Measurements from ENCODE around the gene HNF1A.

HNF1A gene

DNA sequence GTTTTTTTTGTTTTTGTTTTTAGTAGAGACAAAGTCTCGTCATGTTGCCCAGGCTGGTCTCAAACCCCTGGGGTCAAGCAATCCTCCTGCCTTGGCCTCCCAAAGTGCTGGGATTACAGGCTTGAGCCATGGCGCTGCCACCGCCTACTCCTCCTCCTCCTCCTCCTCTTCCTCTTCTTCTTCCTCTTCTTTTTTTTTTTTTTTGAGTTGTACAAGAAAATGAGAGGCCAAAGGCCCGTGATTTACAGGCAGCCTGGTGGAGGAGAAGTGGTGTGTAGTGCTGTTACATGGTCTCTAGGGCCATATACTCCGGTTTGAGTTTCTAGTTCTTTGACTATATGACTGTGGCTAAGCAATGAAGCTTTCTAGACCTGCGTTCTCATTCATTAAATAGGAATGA lies 44.6 kb upstream of the HNF1A start:
- TF ChIP-seq, protein P1, sequence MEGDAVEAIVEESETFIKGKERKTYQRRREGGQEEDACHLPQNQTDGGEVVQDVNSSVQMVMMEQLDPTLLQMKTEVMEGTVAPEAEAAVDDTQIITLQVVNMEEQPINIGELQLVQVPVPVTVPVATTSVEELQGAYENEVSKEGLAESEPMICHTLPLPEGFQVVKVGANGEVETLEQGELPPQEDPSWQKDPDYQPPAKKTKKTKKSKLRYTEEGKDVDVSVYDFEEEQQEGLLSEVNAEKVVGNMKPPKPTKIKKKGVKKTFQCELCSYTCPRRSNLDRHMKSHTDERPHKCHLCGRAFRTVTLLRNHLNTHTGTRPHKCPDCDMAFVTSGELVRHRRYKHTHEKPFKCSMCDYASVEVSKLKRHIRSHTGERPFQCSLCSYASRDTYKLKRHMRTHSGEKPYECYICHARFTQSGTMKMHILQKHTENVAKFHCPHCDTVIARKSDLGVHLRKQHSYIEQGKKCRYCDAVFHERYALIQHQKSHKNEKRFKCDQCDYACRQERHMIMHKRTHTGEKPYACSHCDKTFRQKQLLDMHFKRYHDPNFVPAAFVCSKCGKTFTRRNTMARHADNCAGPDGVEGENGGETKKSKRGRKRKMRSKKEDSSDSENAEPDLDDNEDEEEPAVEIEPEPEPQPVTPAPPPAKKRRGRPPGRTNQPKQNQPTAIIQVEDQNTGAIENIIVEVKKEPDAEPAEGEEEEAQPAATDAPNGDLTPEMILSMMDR (IDR thresholded peaks at IDR 0.05; ENCODE audit: control insufficient read depth, insufficient read depth, low read depth, low read length, missing control alignments): no peak
- no peak overlapping the region for H3K4me3 ChIP-seq (ENCODE audit: control insufficient read depth, low read depth, low read length)
- no peak for DNase-seq (ENCODE audit: low read depth)

DNA sequence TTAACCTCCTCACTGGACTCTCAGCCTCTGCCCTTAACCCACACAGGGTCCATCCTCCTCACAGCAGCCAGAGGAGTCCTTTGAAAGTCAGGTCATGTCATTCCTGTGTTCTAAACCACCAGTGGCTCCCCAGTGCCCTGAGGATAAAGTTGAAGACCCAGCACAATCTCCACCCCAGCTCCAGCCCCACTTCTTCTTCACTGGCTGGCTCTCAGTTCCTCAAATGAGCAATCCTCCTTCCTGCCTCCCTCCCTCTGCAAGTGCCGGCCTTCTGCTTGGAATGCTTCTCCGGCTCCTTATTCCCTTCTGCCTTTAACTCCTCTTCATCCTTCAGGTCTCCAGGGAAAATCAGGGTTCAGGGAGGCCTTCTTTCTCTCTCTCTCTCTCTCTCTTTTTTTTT lies 42.1 kb upstream of the HNF1A start:
- TF ChIP-seq, protein P1 (IDR thresholded peaks at IDR 0.05; ENCODE audit: control insufficient read depth, insufficient read depth, low read depth, low read length, missing control alignments): no peak
- no peak for DNase-seq (ENCODE audit: low read depth)
- H3K4me3 ChIP-seq (ENCODE audit: control insufficient read depth, low read depth, low read length): no peak overlapping the region

DNA sequence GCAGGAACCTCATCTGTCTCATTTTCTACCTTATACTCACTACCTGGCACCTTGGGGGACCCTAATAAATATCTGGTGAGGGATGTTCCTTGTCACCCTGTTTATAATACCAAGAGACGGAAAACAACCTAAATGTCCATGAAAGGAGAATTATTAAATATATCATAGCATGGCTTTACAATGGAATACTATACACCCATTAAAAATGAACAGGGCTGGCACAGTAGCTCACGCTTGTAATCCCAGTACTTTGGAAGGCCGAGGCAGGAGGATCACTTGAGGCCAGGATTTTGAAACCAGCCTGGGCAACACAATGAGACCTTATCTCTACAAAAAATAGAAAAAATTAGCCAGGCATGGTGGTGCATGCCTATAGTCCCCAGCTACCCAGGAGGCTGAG lies 39.8 kb upstream of the HNF1A start:
- TF ChIP-seq, protein P1 (IDR thresholded peaks at IDR 0.05; ENCODE audit: control insufficient read depth, insufficient read depth, low read depth, low read length, missing control alignments): no peak
- DNase-seq (ENCODE audit: low read depth): no peak
- no peak overlapping the region for H3K4me3 ChIP-seq (ENCODE audit: control insufficient read depth, low read depth, low read length)

DNA sequence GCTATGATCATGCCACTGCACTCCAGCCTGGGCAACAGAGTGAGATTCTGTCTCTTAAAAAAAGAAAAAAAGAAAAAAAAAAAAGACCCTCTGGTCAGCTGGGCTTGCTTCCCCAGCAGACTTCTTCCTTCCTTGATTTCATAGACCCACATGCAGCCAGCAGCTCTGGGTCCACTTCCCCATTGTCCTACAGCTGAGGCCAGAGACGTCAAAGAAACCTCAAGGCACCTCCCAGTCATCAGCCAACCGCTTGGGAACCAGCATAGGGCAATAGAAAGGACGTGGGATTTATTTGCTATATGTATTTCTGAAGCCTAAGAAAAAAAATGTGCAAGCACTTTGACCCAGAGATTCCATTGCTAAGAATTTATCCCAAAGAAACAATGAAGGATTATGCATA lies 38.8 kb upstream of the HNF1A start:
- H3K4me3 ChIP-seq (ENCODE audit: control insufficient read depth, low read depth, low read length): no peak overlapping the region
- TF ChIP-seq, protein P1 (IDR thresholded peaks at IDR 0.05; ENCODE audit: control insufficient read depth, insufficient read depth, low read depth, low read length, missing control alignments): no peak
- no peak for DNase-seq (ENCODE audit: low read depth)

DNA sequence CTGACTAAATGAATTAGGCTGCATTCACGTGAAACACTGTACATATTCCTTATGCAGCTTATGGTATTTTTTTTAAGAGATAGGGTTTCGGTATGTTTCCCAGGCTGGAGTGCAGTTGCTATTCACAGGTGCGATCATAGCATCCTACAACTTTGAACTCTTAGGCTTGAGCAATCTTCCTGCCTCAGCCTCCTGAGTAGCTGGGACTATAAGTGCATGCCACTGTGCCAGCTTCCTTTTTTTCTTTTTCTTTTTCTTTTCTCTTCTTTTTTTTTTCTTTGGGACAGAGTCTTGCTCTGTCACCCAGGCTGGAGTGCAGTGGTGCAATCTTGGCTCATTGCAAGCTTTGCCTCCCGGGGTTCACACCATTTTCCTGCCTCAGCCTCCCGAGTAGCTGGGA lies 38.3 kb upstream of the HNF1A start:
- no peak overlapping the region for H3K4me3 ChIP-seq (ENCODE audit: control insufficient read depth, low read depth, low read length)

DNA sequence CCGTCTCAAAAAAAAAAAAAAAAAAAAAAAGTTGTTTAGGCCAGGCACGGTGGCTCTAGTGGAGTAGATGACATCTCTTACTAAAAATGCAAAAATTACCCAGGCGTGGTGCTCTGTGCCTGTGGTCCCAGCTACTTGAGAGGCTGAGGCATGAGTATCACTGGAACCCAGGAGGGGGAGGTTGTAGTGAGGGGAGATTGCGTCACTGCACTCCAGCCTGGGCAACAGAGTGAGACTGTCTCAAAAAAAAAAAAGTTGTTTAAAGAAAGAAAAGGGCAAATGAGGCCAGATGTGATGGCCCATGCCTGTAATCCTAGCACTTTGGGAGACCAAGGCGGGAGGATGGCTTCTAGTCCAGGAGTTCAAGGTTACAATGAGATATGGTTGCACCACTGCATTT lies 37.5 kb upstream of the HNF1A start:
- no peak for DNase-seq (ENCODE audit: low read depth)
- H3K4me3 ChIP-seq (ENCODE audit: control insufficient read depth, low read depth, low read length): no peak overlapping the region
- TF ChIP-seq, protein P1 (IDR thresholded peaks at IDR 0.05; ENCODE audit: control insufficient read depth, insufficient read depth, low read depth, low read length, missing control alignments): no peak

More for the DNA sequence above, 38.3 kb upstream of the HNF1A start:
- no peak for DNase-seq (ENCODE audit: low read depth)
- TF ChIP-seq, protein P1 (IDR thresholded peaks at IDR 0.05; ENCODE audit: control insufficient read depth, insufficient read depth, low read depth, low read length, missing control alignments): no peak

DNA sequence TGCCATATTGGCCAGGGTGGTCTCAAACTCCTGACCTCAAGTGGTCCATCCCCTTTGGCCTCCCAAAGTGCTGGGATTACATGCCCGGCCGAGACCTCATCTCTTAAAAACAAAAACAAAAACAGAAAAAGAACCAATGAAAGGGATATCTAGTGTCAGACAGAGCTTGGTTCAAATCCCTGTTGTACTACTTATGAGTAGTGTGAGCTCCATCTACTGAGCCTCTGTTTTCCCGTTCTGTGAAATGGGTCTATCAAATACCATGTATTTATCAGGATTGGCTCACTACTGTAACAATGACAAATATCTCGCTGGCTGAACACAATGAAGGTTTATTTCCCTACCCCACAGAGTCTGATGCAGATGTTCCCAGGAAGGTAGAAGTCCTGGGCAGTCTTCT lies 36.9 kb upstream of the HNF1A start:
- no peak for DNase-seq (ENCODE audit: low read depth)
- H3K4me3 ChIP-seq (ENCODE audit: control insufficient read depth, low read depth, low read length): no peak overlapping the region
- TF ChIP-seq, protein P1 (IDR thresholded peaks at IDR 0.05; ENCODE audit: control insufficient read depth, insufficient read depth, low read depth, low read length, missing control alignments): no peak

Measured in AG09309 (cell line).